K562 (cell line): ENCODE measurements around the gene MECR. TPM values are rescaled to one million over a fixed set of nuclear protein-coding genes. Genes with fewer than 3 reads are reported as not detected.
"Not testable (repeated sequence)": the region's sequence is repeated elsewhere in the genome, so short reads cannot be mapped to it uniquely, and the experiment has no call there.

ENCODE experiments used
- ATAC-seq: fragments of 200-7000 bp; cut with Tn5 transposase; 3 replicates; pipeline ENCODE4 v1.9.1; 2020; ENCODE audit warnings: moderate library complexity
- BruUV-seq: library from RNA; stranded (reverse); fragments of 400-500 nt; replicated peaks from 2 replicates; lab custom pipeline; 2021; lab: Mats Ljungman, UMichigan
- CTCF ChIA-PET: fragments of 300-600 bp; formaldehyde crosslinking; extraction: SDS; loops from one replicate; lab custom pipeline; 2021; ENCODE audit warnings: low intra/inter-chr PET ratio; lab: Yijun Ruan, JAX
- POLR2A ChIA-PET: fragments of 300-600, 350-650 bp; sonication (Branson Sonifier 250); formaldehyde crosslinking; extraction: SDS; loops from one replicate; lab custom pipeline; 2021; ENCODE audit warnings: antibody characterized with exemption, inconsistent platforms; lab: Yijun Ruan, JAX
- DNase-seq, 4 experiments: peaks; one replicate each; pipeline versions ENCODE4 v3.0.0 to v3.0.0-alpha.2; 2011 to 2018; ENCODE audit warnings: low spot score in 3 of 4, mixed read lengths in 3 of 4; ENCODE audit errors: extremely low read depth in 1 of 4
- FAIRE-seq: peaks from 2 replicates; lab custom pipeline; 2011; peaks lifted over from hg19 to GRCh38; lab: Jason Lieb, UNC
- H2AFZ ChIP-seq: 2 replicates; pipeline ENCODE4 v1.6.0; 2011; ENCODE audit warnings: low read depth, low read length, control low read depth, inconsistent platforms
- H3K27ac ChIP-seq: fragments of 200-600 bp; 3 replicates; pipeline ENCODE4 v1.8.0; 2011; ENCODE audit warnings: low read depth, mild to moderate bottlenecking, control low read depth, inconsistent platforms, low read length, moderate library complexity, mixed read lengths; ENCODE audit errors: extremely low read depth
- H3K27me3 ChIP-seq, 2 experiments: fragments of 300-600 bp in 1 of 2; 2 replicates in 1 of 2; 3 replicates in 1 of 2; pipeline versions ENCODE4 v1.6.0 to v1.8.0; 2011; ENCODE audit warnings: inconsistent platforms in 2 of 2, low read length in 2 of 2, mild to moderate bottlenecking in 1 of 2, mixed read lengths in 1 of 2, moderate library complexity in 1 of 2; ENCODE audit not compliant: control insufficient read depth in 2 of 2, insufficient read depth in 2 of 2
- H3K36me3 ChIP-seq: fragments of 300-600 bp; 3 replicates; pipeline ENCODE4 v1.8.0; 2011; ENCODE audit warnings: mild to moderate bottlenecking, low read length, inconsistent platforms; ENCODE audit not compliant: control insufficient read depth, insufficient read depth
- H3K4me1 ChIP-seq, 2 experiments: fragments of 200-600 bp in 1 of 2; replicated peaks in 1 of 2; 2 replicates in 1 of 2; 3 replicates in 1 of 2; pipeline versions ENCODE4 v1.5.1 to v1.8.0; 2011; ENCODE audit warnings: inconsistent platforms in 2 of 2, low read length in 2 of 2, mild to moderate bottlenecking in 1 of 2, mixed read lengths in 1 of 2, moderate library complexity in 1 of 2; ENCODE audit not compliant: control insufficient read depth in 2 of 2, insufficient read depth in 2 of 2
- H3K4me2 ChIP-seq: 2 replicates; pipeline ENCODE4 v1.6.1; 2011; ENCODE audit warnings: low read length, control low read depth, inconsistent platforms, mixed read lengths; ENCODE audit not compliant: insufficient read depth
- H3K4me3 ChIP-seq: fragments of 200-600 bp; sonication (generic), shearing (Covaris generic); 2 replicates; pipeline ENCODE4 v1.5.1; 2016; ENCODE audit warnings: control low read depth, inconsistent platforms
- H3K79me2 ChIP-seq: fragments of 200-600 bp; 3 replicates; pipeline ENCODE4 v1.8.0; 2011; ENCODE audit warnings: low read length, inconsistent platforms; ENCODE audit not compliant: control insufficient read depth, insufficient read depth
- H3K9ac ChIP-seq, 2 experiments: 2 replicates each; pipeline versions ENCODE4 v1.6.0 to v1.6.1; 2011; ENCODE audit warnings: low read depth in 2 of 2, low read length in 2 of 2, control low read depth in 1 of 2, inconsistent platforms in 1 of 2, mild to moderate bottlenecking in 1 of 2, mixed read lengths in 1 of 2; ENCODE audit not compliant: insufficient read depth in 1 of 2
- H3K9me1 ChIP-seq: one replicate; pipeline ENCODE4 v1.6.0; 2011; ENCODE audit warnings: inconsistent platforms, mild to moderate bottlenecking, low read length, moderate library complexity; ENCODE audit not compliant: control insufficient read depth, insufficient read depth
- H3K9me3 ChIP-seq: replicated peaks from 2 replicates; pipeline ENCODE4 v1.5.1; 2011; ENCODE audit warnings: low read depth, low read length, inconsistent platforms; ENCODE audit not compliant: control insufficient read depth, insufficient read depth
- H4K20me1 ChIP-seq: replicated peaks from 2 replicates; pipeline ENCODE4 v1.6.1; 2011; ENCODE audit warnings: low read length, inconsistent platforms, mixed read lengths; ENCODE audit not compliant: control insufficient read depth, insufficient read depth
- E2F3 ChIP-seq: fragments of 250-450 bp; sonication (Bioruptor Pico); IDR thresholded peaks from 2 replicates; pipeline ENCODE4 v1.4.0; 2020; ENCODE audit warnings: mild to moderate bottlenecking
- E2F8 ChIP-seq: fragments of 450-650 bp; IDR thresholded peaks from 2 replicates; pipeline ENCODE4 v1.7.1; 2018; ENCODE audit warnings: mild to moderate bottlenecking, low read depth; ENCODE audit not compliant: partially characterized antibody
- EGR1 ChIP-seq: fragments of 450-650 bp; conservative IDR thresholded peaks from 2 replicates; pipeline ENCODE4 v1.6.1; 2017; ENCODE audit warnings: mild to moderate bottlenecking
- JUN ChIP-seq, 2 experiments: sonication (generic) in 1 of 2; formaldehyde crosslinking in 1 of 2; IDR thresholded peaks; 2 replicates each; pipeline versions ENCODE4 v1.6.1 to v1.8.0; 2012 to 2022; ENCODE audit warnings: borderline replicate concordance in 2 of 2, mild to moderate bottlenecking in 2 of 2, improper control_type of control experiment in 1 of 2, low read depth in 1 of 2, low read length in 1 of 2, missing genetic modification reagents in 1 of 2
- KLF16 ChIP-seq: IDR thresholded peaks from 2 replicates; pipeline ENCODE4 v1.6.1; 2016; ENCODE audit warnings: antibody characterized with exemption
- L3MBTL2 ChIP-seq: fragments of 450-650 bp; IDR thresholded peaks from 2 replicates; pipeline ENCODE4 v1.6.1; 2016; ENCODE audit warnings: mild to moderate bottlenecking, moderate library complexity
- PBX2 ChIP-seq, 2 experiments: IDR thresholded peaks in 1 of 2; conservative IDR thresholded peaks in 1 of 2; 2 replicates each; pipeline ENCODE4 v1.6.1; 2016; ENCODE audit warnings: low read depth in 2 of 2, mild to moderate bottlenecking in 1 of 2, missing compliant biosample characterization in 1 of 2, missing genetic modification characterization in 1 of 2, moderate library complexity in 1 of 2
- RB1 ChIP-seq: fragments of 450-650 bp; IDR thresholded peaks from 2 replicates; pipeline ENCODE4 v1.6.1; 2017; ENCODE audit warnings: low read depth, mild to moderate bottlenecking
- RCOR1 ChIP-seq, 2 experiments: IDR thresholded peaks; 2 replicates each; pipeline ENCODE4 v1.6.1; 2012; ENCODE audit warnings: low read depth in 2 of 2, low read length in 2 of 2, borderline replicate concordance in 1 of 2, improper control_type of control experiment in 1 of 2
- SMARCA4 ChIP-seq: fragments of 450-650 bp; IDR thresholded peaks from 2 replicates; pipeline ENCODE4 v1.6.1; 2016
- SNAPC5 ChIP-seq: fragments of 250-450 bp; sonication (Bioruptor Pico); IDR thresholded peaks from 2 replicates; pipeline ENCODE4 v1.8.0; 2021; ENCODE audit warnings: moderate library complexity, mild to moderate bottlenecking, inconsistent platforms
- ZFX ChIP-seq: sonication (generic); formaldehyde crosslinking; IDR thresholded peaks from 2 replicates; pipeline ENCODE4 v1.8.0; 2022; ENCODE audit warnings: mild to moderate bottlenecking, missing genetic modification reagents, moderate library complexity
- WGBS: fragments of 100-300 bp; shearing (Covaris generic); methylation state at CpG from one replicate; pipeline ENCODE4 v1.1.6; 2016; ENCODE audit warnings: low coverage, mixed read lengths; ENCODE audit not compliant: insufficient coverage; ENCODE audit errors: missing lambda C conversion rate; 5-methylcytosine and 5-hydroxymethylcytosine counted together
- in situ Hi-C: fragments of 300-500 bp; cut with MboI; formaldehyde crosslinking; loops from 4 replicates; pipeline ENCODE4 v1.15.0; 2018; ENCODE audit warnings: inconsistent platforms, mixed read lengths
- intact Hi-C: fragments of 100-400 bp; cut with micrococcal nuclease; formaldehyde crosslinking; loops from 2 replicates; pipeline ENCODE4 v1.14.2; 2022
- polyA plus RNA-seq, 8 experiments: library from polyadenylated mRNA; depleted of rRNA in 4 of 8; stranded (reverse) in 5 of 8; unstranded in 3 of 8; fragments of >200 nt; fragmentation: Nextera tagmentation in 2 of 8; fragmentation: Illumina TruSeq in 1 of 8; extraction: Ambion mirVana in 2 of 8; extraction: Trizol in 1 of 8; gene quantifications; 2 replicates each; pipeline versions ENCODE4 v1.2.1 to v1.2.3, GENCODE V29; 2011 to 2014; ENCODE audit warnings: inconsistent platforms in 1 of 8, missing spikeins in 1 of 8
- total RNA-seq, 7 experiments: library from RNA; depleted of rRNA in 6 of 7; stranded (reverse); fragments of >200 nt in 6 of 7; fragmentation: Illumina TruSeq in 2 of 7; extraction: Trizol in 2 of 7; gene quantifications; 2 replicates each; pipeline versions ENCODE4 v1.2.1 to v1.2.3, GENCODE V29; 2011 to 2021; ENCODE audit warnings: low replicate concordance in 1 of 7

MECR gene
- total and polyA plus RNA-seq, 9 of the 15 experiments (the other 6 are each of a cell fraction or from before 2014, with no cell fraction given) = 10.4 to 58.6 (median 42.9) TPM

GRCh38 chr1:29235955-29236711 is 5.4 kb upstream of the MECR start, which contains the start of gene PTPRU (continued):
- TF ChIP-seq PBX2 (CRISPR knock-in tag; IDR thresholded peaks at IDR 0.05; ENCODE audit: low read depth) (no peak), PBX2 (tag; conservative IDR thresholded peaks at IDR 0.05; ENCODE audit: low read depth) (no peak), SNAPC5 (CRISPR knock-in tag) (no peak), KLF16 (0 out of 2 replicates have a peak, but pooled peaks have one; percentile 6), L3MBTL2 (peak; percentile 52; the same call in 1 of the 2 replicates), RCOR1 (IDR thresholded peaks at IDR 0.05; ENCODE audit: borderline replicate concordance in 1 of 2, low read depth in 2 of 2, low read length in 2 of 2) (peak in 1 of 2 experiments; percentile 11; a peak in 1 of 4 replicates), RB1 (peak; percentile 99), E2F3 (CRISPR knock-in tag) (0 out of 2 replicates have a peak, but pooled peaks have one; percentile 37), E2F8 (no peak), EGR1 (peak; percentile 57), JUN (IDR thresholded peaks at IDR 0.05; ENCODE audit: borderline replicate concordance, low read depth, low read length) (peak; percentile 78), JUN (CRISPR knock-in tag; IDR thresholded peaks at IDR 0.05; ENCODE audit: borderline replicate concordance) (peak; percentile 73; the same call in 1 of the 2 replicates), SMARCA4 (no peak), ZFX (CRISPR knock-in tag) (peak; percentile 44; the same call in 1 of the 2 replicates)
- TF ChIP-seq, all 486 proteins: peak for 61

- H2AFZ ChIP-seq, H3K4me3 ChIP-seq, H3K9me3 ChIP-seq, H3K27ac ChIP-seq, BruUV-seq, POLR2A ChIA-PET, H4K20me1 ChIP-seq, H3K4me2 ChIP-seq, H3K9ac ChIP-seq, FAIRE-seq, ATAC-seq, DNase-seq, H3K36me3 ChIP-seq, H3K9me1 ChIP-seq, H3K79me2 ChIP-seq: not testable (repeated sequence)
- Histone ChIP-seq H3K4me1 (peaks cover 7 to 30% of the 10 kb centered on the region in 2 experiments; a peak in 4 of 5 replicates), H3K27me3 (peaks cover 23 to 30% of the 10 kb centered on the region in 2 experiments; a peak in 4 of 5 replicates)
- in situ Hi-C loops (loop anchor here (5.0 to 10.0 kb wide), 3 partner anchors 470 to 870 kb away; no protein-coding TSS in a partner anchor), intact Hi-C loops (loop anchor here (5.0 to 10.0 kb wide), 3 partner anchors 82 to 1540 kb away; no protein-coding TSS in a partner anchor)
- WGBS = 43% methylated on average over 9 of the region's 9 CpGs
- CTCF ChIA-PET = interaction anchor here (0.6 kb wide), 1 partner anchor 998 kb away, joined by 3 read pairs; no protein-coding TSS in a partner anchor
These were observed 4.1 kb upstream of the MECR start for GRCh38 chr1:29234881-29235280.
